ENCODE measurements around the gene EML4.
A peak's percentile ranks its signal among the peaks of the same experiment; 100 is the strongest.
"Not testable (repeated sequence)": the region's sequence is repeated elsewhere in the genome, so short reads cannot be mapped to it uniquely, and the experiment has no call there.

EML4 gene

GRCh38 chr2:42128721-42129486, 40.2 kb upstream of the EML4 start:
- no peak for TF ChIP-seq Cebpa-rat (IDR thresholded peaks at IDR 0.05)
- Histone ChIP-seq H3K9ac (peak overlapping the region in 4 of 11 experiments; percentile 16 to 39 (median 30); a peak in 4 of 22 replicates), H3K27me3 (peaks cover 0 to 45% (median 0%) of the 10 kb centered on the region in 11 experiments; a peak in 6 of 22 replicates), H3K9me3 (replicated peaks in 1 of 11) (no peaks in the 10 kb centered on the region), H3K4me3 (no peak overlapping the region), H3K36me3 (no peaks in the 10 kb centered on the region), H3K27ac (peak overlapping the region in 5 of 11 experiments; percentile 7 to 56 (median 38); a peak in 9 of 22 replicates), H3K4me2 (peak overlapping the region; percentile 71 to 83 (median 74)), H3K4me1 (peaks cover 72 to 94% (median 82%) of the 10 kb centered on the region in 10 experiments), H4K20me1 (0 out of 22 replicates have a peak, but pooled peaks cover 0 to 3% (median 0%) of the 10 kb centered on the region in 11 experiments)

DNA sequence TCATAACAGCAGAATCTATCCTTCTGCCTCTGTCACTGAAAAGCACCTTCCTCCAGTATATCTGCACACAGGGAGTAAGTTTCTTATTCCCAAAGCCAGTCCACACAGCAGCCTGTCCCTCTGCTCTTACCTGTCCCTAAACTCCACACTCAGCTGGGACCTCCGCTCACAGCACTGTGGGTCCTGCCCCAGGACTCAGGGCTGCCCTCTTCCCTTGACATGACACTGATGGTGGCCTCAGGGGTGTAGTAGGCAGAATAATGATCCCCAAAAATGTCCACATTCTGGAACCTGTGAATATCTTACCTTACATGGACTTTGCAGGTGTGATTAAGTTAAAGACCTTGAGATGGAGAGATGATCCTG, 39.7 kb upstream of the EML4 start:
- Histone ChIP-seq H3K4me1 (peaks cover 72 to 94% (median 81%) of the 10 kb centered on the region in 10 experiments), H3K4me2 (peak overlapping the region; percentile 71 to 83 (median 74)), H3K27ac (peak overlapping the region in 5 of 11 experiments; percentile 7 to 56 (median 37); a peak in 8 of 22 replicates), H4K20me1 (0 out of 22 replicates have a peak, but pooled peaks cover 0 to 3% (median 0%) of the 10 kb centered on the region in 11 experiments), H3K27me3 (peaks cover 0 to 44% (median 0%) of the 10 kb centered on the region in 11 experiments; a peak in 6 of 22 replicates), H3K9ac (peak overlapping the region in 4 of 11 experiments; percentile 8 to 39 (median 30); a peak in 3 of 22 replicates), H3K9me3 (replicated peaks in 1 of 11) (no peaks in the 10 kb centered on the region), H3K4me3 (no peak overlapping the region), H3K36me3 (no peaks in the 10 kb centered on the region)
- TF ChIP-seq Cebpa-rat (IDR thresholded peaks at IDR 0.05) = no peak

DNA sequence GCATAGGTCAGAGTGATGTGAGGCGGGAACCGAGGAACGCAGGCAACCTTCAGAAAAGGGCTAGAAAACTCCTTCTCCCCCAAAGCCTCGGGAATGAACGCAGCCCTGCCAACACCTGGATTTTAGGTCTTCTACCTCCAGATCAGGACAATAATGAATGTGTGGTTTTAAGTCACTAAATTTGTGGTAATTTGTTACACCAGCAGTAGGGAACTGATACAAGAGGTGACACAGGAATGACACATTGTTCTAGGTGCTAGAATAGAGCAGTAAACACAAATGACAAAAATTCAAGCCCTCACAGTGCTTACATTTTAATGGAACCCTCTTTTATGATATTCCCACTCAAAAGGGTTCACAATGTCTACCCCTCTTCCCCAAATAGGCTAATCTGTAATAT, 39.2 kb upstream of the EML4 start:
- H3K9ac ChIP-seq = 0 out of 22 replicates have a peak overlapping the region, but pooled peaks of 1 of the 11 experiments have one; percentile 38
- peak overlapping the region in 10 of 11 experiments; percentile 71 to 83 (median 74); a peak in 17 of 22 replicates for H3K4me2 ChIP-seq
- H3K36me3 ChIP-seq = no peaks in the 10 kb centered on the region
- TF ChIP-seq Cebpa-rat (IDR thresholded peaks at IDR 0.05) = no peak
- peaks cover 72 to 94% (median 80%) of the 10 kb centered on the region in 10 experiments for H3K4me1 ChIP-seq
- no peak overlapping the region for H3K4me3 ChIP-seq
- H3K9me3 ChIP-seq (replicated peaks in 1 of 11) = no peaks in the 10 kb centered on the region
- H3K27ac ChIP-seq = peak overlapping the region in 4 of 11 experiments; percentile 32 to 56 (median 40); a peak in 5 of 22 replicates
- H4K20me1 ChIP-seq = 0 out of 22 replicates have a peak, but pooled peaks cover 0 to 3% (median 0%) of the 10 kb centered on the region in 11 experiments
- H3K27me3 ChIP-seq = peaks cover 0 to 44% (median 0%) of the 10 kb centered on the region in 11 experiments; a peak in 6 of 22 replicates

DNA sequence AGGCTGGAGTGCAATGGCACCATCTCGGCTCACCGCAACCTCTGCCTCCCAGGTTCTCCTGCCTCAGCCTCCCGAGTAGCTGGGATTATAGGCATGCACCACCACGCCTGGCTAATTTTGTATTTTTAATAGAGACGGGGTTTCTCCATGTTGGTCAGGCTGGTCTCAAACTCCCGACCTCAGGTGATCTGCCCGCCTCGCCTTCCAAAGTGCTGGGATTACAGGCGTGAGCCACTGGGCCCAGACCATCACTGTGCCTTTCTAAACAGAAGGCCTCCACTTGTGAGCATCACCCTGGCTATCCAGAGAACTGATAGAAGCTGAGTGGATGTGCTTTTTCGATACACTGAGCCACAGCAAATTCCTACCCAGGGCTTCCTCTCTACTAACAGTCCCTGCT, 38.3 kb upstream of the EML4 start:
- H3K9ac ChIP-seq; H4K20me1 ChIP-seq; H3K9me3 ChIP-seq (replicated peaks in 1 of 11); H3K4me3 ChIP-seq; H3K27ac ChIP-seq; H3K36me3 ChIP-seq; H3K4me2 ChIP-seq: not testable (repeated sequence)
- Histone ChIP-seq H3K4me1 (peaks cover 76 to 94% (median 83%) of the 10 kb centered on the region in 10 experiments), H3K27me3 (peaks cover 0 to 40% (median 0%) of the 10 kb centered on the region in 11 experiments; a peak in 6 of 22 replicates)

DNA sequence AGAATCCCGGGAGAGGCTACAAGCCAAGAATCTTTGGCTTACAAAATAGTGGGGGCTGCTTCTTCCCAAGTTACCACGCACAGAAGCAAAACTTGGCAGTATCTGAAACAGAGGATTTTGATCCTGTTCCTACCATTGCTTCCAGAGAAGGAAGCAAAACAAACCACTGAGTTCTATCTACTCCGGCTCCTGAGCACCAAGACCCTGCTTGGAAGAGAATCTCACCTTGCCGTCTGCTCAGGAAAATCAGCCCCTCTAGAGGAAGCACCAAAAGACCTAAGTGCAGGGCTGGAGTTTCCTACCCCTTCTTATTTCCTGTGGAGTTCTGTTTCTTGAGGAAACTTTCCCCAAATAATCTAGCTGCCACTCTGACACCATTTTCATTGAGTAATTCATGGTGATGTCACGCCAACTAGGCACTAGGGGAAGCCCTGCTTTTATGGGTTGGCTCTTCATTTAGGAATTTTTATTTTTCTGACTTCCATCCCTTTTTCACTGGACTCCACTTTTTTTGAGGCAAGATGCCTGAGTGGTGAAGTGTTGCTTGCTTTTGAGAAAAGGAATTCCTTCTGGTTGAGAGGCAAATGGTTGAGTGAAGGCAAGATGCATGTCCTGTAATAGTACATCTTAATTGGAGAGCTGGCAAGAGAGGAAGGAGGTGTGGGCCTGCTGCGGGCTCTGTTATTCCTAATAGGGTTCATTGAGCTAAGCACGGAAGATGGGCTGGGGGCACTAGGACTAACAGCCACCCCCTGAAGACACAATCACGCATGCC, 36.8 kb upstream of the EML4 start:
- H3K4me2 ChIP-seq = peak overlapping the region; percentile 73 to 96 (median 89)
- H3K27me3 ChIP-seq = peaks cover 0 to 24% (median 0%) of the 10 kb centered on the region in 11 experiments; a peak in 6 of 22 replicates
- H3K9me3 ChIP-seq (replicated peaks in 1 of 11) = no peaks in the 10 kb centered on the region
- H4K20me1 ChIP-seq = 0 out of 22 replicates have a peak, but pooled peaks cover 0 to 3% (median 0%) of the 10 kb centered on the region in 11 experiments
- H3K36me3 ChIP-seq = no peaks in the 10 kb centered on the region
- H3K27ac ChIP-seq = peak overlapping the region in 10 of 11 experiments; percentile 9 to 64 (median 41); a peak in 14 of 22 replicates
- TF ChIP-seq Cebpa-rat (IDR thresholded peaks at IDR 0.05) = no peak
- peaks cover 77 to 96% (median 88%) of the 10 kb centered on the region in 10 experiments for H3K4me1 ChIP-seq
- peak overlapping the region in 8 of 11 experiments; percentile 12 to 59 (median 50); a peak in 10 of 22 replicates for H3K9ac ChIP-seq
- peak overlapping the region in 6 of 10 experiments; percentile 6 to 48 (median 30); a peak in 6 of 20 replicates for H3K4me3 ChIP-seq

DNA sequence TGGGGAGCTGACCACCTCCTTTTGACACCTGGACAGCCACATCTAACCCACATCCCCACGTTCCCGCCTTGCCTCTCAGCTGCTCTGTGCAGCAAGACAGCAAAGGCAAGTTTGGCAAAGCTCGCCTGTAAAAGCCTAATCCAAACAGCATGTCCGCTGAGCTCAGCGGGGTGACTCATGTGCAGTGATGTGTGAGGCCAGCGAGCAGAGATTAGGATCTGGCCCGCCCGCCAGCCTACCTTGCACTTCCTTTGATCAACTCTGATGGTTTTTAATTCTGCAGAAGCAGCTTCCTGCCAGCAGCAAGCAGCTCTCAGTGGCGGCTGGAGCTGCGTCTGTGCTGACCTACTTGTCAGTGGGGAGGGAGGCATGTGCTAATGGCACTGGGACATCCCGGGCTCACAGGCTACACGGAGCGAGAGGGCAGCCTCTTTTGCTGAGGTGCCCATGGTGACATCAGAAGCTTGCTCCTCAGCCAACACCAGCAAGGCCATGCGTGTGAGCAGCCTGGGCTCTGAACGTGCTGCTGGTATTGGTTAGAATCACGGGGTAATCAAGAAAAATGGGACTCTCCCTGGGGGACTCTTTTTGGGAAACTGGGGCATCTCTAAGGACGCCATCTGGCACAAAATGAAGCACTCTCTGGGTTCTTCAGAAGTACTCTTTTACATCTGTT, 36.0 kb upstream of the EML4 start:
- H3K4me3 ChIP-seq = peak overlapping the region in 8 of 10 experiments; percentile 6 to 48 (median 30); a peak in 10 of 20 replicates
- H3K9me3 ChIP-seq (replicated peaks in 1 of 11) = no peaks in the 10 kb centered on the region
- H3K9ac ChIP-seq = peak overlapping the region in 8 of 11 experiments; percentile 12 to 68 (median 54); a peak in 12 of 22 replicates
- H3K4me1 ChIP-seq = peaks cover 72 to 91% (median 85%) of the 10 kb centered on the region in 10 experiments
- peaks cover 0 to 17% (median 0%) of the 10 kb centered on the region in 11 experiments; a peak in 4 of 22 replicates for H3K27me3 ChIP-seq
- no peaks in the 10 kb centered on the region for H3K36me3 ChIP-seq
- H4K20me1 ChIP-seq = 0 out of 22 replicates have a peak, but pooled peaks cover 0 to under 1% (median 0%) of the 10 kb centered on the region in 11 experiments
- H3K27ac ChIP-seq = peak overlapping the region in 10 of 11 experiments; percentile 9 to 64 (median 46); a peak in 15 of 22 replicates
- H3K4me2 ChIP-seq = peak overlapping the region; percentile 73 to 96 (median 89)
- no peak for TF ChIP-seq Cebpa-rat (IDR thresholded peaks at IDR 0.05)

GRCh38 chr2:42133771-42134195, 35.4 kb upstream of the EML4 start:
- no peaks in the 10 kb centered on the region for H3K36me3 ChIP-seq
- H3K4me3 ChIP-seq = peak overlapping the region in 2 of 10 experiments; percentile 33 to 37; a peak in 3 of 20 replicates
- peaks cover 69 to 88% (median 80%) of the 10 kb centered on the region in 10 experiments for H3K4me1 ChIP-seq
- peak overlapping the region in 7 of 11 experiments; percentile 12 to 68 (median 55); a peak in 10 of 22 replicates for H3K9ac ChIP-seq
- peak overlapping the region; percentile 73 to 96 (median 89) for H3K4me2 ChIP-seq
- no peaks in the 10 kb centered on the region for H3K9me3 ChIP-seq (replicated peaks in 1 of 11)
- peaks cover 0 to 10% (median 0%) of the 10 kb centered on the region in 11 experiments; a peak in 2 of 22 replicates for H3K27me3 ChIP-seq
- H3K27ac ChIP-seq = peak overlapping the region in 7 of 11 experiments; percentile 8 to 60 (median 43); a peak in 10 of 22 replicates
- no peak for TF ChIP-seq Cebpa-rat (IDR thresholded peaks at IDR 0.05)
- no peaks in the 10 kb centered on the region for H4K20me1 ChIP-seq

GRCh38 chr2:42134401-42134932, 34.7 kb upstream of the EML4 start:
- not testable (repeated sequence) for H3K27ac ChIP-seq; H3K9me3 ChIP-seq (replicated peaks in 1 of 11); H3K4me3 ChIP-seq; H3K27me3 ChIP-seq; H3K9ac ChIP-seq; H4K20me1 ChIP-seq; H3K36me3 ChIP-seq
- H3K4me1 ChIP-seq = peaks cover 67 to 87% (median 74%) of the 10 kb centered on the region in 10 experiments
- H3K4me2 ChIP-seq = peak overlapping the region in 10 of 11 experiments; percentile 73 to 96 (median 90); a peak in 19 of 22 replicates
